Ishikawa (cell line): ENCODE data around the gene C4orf50.

Experiments
- CEBPB ChIP-seq: IDR thresholded peaks from 2 replicates; pipeline ENCODE4 v1.6.1; 2012
- CREB1 ChIP-seq: IDR thresholded peaks from 2 replicates; pipeline ENCODE4 v1.6.1; 2012; ENCODE audit warnings: low read depth
- EGR1 ChIP-seq: IDR thresholded peaks from 2 replicates; pipeline ENCODE4 v1.6.1; 2012
- EP300 ChIP-seq: IDR thresholded peaks from 2 replicates; pipeline ENCODE4 v1.6.1; 2012; ENCODE audit warnings: borderline replicate concordance
- FOXM1 ChIP-seq: IDR thresholded peaks from 2 replicates; pipeline ENCODE4 v1.6.1; 2012; ENCODE audit warnings: low read depth, borderline replicate concordance
- NFIC ChIP-seq: IDR thresholded peaks from 2 replicates; pipeline ENCODE4 v1.6.1; 2012
- RAD21 ChIP-seq: IDR thresholded peaks from 2 replicates; pipeline ENCODE4 v1.6.1; 2012; ENCODE audit warnings: low read depth
- TAF1 ChIP-seq: IDR thresholded peaks from 2 replicates; pipeline ENCODE4 v1.6.1; 2012; ENCODE audit warnings: low read depth, mild to moderate bottlenecking
- TCF12 ChIP-seq: IDR thresholded peaks from 2 replicates; pipeline ENCODE4 v1.6.1; 2012; ENCODE audit warnings: low read depth
- TEAD4 ChIP-seq: IDR thresholded peaks from 2 replicates; pipeline ENCODE4 v1.6.1; 2012
- USF1 ChIP-seq: IDR thresholded peaks from 2 replicates; pipeline ENCODE4 v1.6.1; 2012
- YY1 ChIP-seq: IDR thresholded peaks from 2 replicates; pipeline ENCODE4 v1.6.1; 2012; ENCODE audit warnings: low read depth
- ZBTB7A ChIP-seq: IDR thresholded peaks from 2 replicates; pipeline ENCODE4 v1.6.1; 2012; ENCODE audit warnings: low read depth
- TF ChIP-seq, protein P1 (sequence below): IDR thresholded peaks from 2 replicates; pipeline ENCODE4 v1.6.1; 2012
- TF ChIP-seq, protein P2 (sequence below): IDR thresholded peaks from 2 replicates; pipeline ENCODE4 v1.6.1; 2012; ENCODE audit warnings: low read depth, mild to moderate bottlenecking

Gene C4orf50

DNA sequence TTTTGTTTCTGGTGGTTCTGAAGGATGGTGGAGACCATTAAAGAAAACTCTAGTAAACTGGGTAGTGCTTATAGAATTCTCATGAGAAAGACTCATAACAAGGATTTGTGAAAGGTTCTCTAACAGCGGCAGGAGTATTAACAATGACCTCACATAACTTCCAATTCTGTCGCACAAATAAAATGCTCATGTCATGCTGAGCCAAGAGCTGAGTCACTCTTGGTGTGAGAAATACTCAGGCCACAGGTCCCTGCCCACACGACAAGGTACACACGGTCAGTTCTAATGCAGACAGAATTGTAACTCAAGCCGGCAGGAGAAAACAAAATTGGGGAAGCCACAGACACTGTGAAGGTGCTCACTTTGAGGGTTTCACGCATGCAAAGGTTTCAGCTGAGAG is 34.4 kb upstream of the C4orf50 start:
- TF ChIP-seq, protein P1, sequence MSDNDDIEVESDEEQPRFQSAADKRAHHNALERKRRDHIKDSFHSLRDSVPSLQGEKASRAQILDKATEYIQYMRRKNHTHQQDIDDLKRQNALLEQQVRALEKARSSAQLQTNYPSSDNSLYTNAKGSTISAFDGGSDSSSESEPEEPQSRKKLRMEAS = no peak
- TF ChIP-seq FOXM1 = no peak
- TF ChIP-seq EP300 = no peak
- no peak for TF ChIP-seq TAF1
- TF ChIP-seq EGR1 = no peak
- no peak for TF ChIP-seq ZBTB7A
- no peak for TF ChIP-seq RAD21
- TF ChIP-seq, protein P2, sequence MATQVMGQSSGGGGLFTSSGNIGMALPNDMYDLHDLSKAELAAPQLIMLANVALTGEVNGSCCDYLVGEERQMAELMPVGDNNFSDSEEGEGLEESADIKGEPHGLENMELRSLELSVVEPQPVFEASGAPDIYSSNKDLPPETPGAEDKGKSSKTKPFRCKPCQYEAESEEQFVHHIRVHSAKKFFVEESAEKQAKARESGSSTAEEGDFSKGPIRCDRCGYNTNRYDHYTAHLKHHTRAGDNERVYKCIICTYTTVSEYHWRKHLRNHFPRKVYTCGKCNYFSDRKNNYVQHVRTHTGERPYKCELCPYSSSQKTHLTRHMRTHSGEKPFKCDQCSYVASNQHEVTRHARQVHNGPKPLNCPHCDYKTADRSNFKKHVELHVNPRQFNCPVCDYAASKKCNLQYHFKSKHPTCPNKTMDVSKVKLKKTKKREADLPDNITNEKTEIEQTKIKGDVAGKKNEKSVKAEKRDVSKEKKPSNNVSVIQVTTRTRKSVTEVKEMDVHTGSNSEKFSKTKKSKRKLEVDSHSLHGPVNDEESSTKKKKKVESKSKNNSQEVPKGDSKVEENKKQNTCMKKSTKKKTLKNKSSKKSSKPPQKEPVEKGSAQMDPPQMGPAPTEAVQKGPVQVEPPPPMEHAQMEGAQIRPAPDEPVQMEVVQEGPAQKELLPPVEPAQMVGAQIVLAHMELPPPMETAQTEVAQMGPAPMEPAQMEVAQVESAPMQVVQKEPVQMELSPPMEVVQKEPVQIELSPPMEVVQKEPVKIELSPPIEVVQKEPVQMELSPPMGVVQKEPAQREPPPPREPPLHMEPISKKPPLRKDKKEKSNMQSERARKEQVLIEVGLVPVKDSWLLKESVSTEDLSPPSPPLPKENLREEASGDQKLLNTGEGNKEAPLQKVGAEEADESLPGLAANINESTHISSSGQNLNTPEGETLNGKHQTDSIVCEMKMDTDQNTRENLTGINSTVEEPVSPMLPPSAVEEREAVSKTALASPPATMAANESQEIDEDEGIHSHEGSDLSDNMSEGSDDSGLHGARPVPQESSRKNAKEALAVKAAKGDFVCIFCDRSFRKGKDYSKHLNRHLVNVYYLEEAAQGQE = no peak
- no peak for TF ChIP-seq TEAD4
- no peak for TF ChIP-seq NFIC
- TF ChIP-seq CREB1 = no peak
- no peak for TF ChIP-seq USF1

DNA sequence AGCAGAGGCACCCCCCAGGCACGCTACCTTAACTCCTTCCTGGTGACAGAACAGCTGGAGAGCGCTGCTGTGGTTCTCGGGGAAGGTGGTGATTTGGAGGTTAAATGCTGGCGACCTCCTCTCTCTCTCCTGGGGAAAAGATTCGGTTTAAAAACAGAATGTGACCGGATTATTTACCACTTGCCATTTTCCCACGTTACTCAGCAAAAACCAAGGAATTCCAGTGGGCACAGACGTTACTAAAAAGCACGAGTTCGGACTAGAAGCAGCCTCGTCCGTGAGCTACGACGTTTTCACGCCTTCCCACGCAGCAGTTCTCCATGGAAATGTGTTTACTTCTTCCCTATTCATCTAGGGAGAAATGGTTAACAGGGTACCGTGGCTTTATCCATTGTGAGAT is 32.3 kb upstream of the C4orf50 start:
- TF ChIP-seq TCF12 = no peak

DNA sequence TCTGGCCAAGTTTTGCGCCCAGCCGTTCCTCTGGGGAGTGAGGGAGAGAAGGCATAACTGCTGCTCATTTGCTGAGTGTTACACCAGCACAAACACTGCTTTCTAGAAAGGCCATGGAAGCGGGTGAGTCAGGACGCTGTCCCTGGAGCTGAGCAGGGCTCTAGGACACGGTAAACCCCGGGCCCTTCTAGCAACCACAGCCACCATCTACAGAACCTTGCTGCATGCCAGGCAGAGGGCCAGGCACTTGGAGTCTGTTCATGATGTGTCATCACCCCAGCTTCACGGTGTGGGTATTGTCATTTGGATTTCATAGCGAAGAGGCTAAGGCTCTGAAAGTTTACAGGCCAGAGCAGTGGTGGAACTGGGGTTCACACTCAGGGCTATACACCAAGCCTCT is 31.8 kb upstream of the C4orf50 start:
- TF ChIP-seq CREB1 (no peak), USF1 (no peak), CEBPB (no peak), TCF12 (no peak), TEAD4 (no peak), ZBTB7A (no peak), TAF1 (no peak), YY1 (no peak)
- TF ChIP-seq, protein P2 = no peak
- TF ChIP-seq, protein P1 = no peak

- TF ChIP-seq CEBPB = no peak
- no peak for TF ChIP-seq NFIC
- no peak for TF ChIP-seq EP300
- no peak for TF ChIP-seq EGR1
- TF ChIP-seq, protein P2 = no peak
- TF ChIP-seq YY1 = no peak
- TF ChIP-seq, protein P1 = no peak
- TF ChIP-seq USF1 = no peak
- no peak for TF ChIP-seq TAF1
- TF ChIP-seq FOXM1 = no peak
- no peak for TF ChIP-seq ZBTB7A
Observed at GRCh38 chr4:6049278-6049677, 31.0 kb upstream of the C4orf50 start.

GRCh38 chr4:6048537-6048936 is 30.3 kb upstream of the C4orf50 start:
- TF ChIP-seq TCF12 (no peak), CREB1 (no peak), USF1 (no peak)
- TF ChIP-seq, protein P2 = no peak
